WTC11 (cell line): Measurements from ENCODE around the gene RSPH3. TPM values are rescaled to one million over a fixed set of nuclear protein-coding genes. Genes with fewer than 3 reads are reported as not detected.

Experiments
- ATAC-seq: fragments of 200-7000 bp; cut with Tn5 transposase; 2 replicates; pipeline ENCODE4 v1.10.0; 2021; ENCODE audit warnings: mild to moderate bottlenecking, moderate library complexity
- CTCF ChIA-PET: fragments of 300-600 bp; sonication (Branson Sonifier 250); formaldehyde crosslinking; loops from one replicate; lab custom pipeline; 2021; ENCODE audit warnings: antibody characterized with exemption; lab: Charles Lee
- POLR2A ChIA-PET: fragments of 350-600 bp; sonication (Branson Sonifier 250); formaldehyde crosslinking; loops from one replicate; lab custom pipeline; 2021; ENCODE audit warnings: antibody characterized with exemption; lab: Charles Lee
- DNase-seq: peaks from one replicate; pipeline ENCODE4 v3.0.0; 2021; ENCODE audit warnings: low spot score
- H3K27ac Mint-ChIP-seq: 2 replicates; pipeline ENCODE4 v1.8.0; 2021; ENCODE audit warnings: mixed read lengths
- H3K27me3 Mint-ChIP-seq: 2 replicates; pipeline ENCODE4 v1.8.0; 2021; ENCODE audit warnings: low read depth, mild to moderate bottlenecking, moderate library complexity, mixed read lengths
- H3K36me3 Mint-ChIP-seq: 2 replicates; pipeline ENCODE4 v1.8.0; 2021; ENCODE audit warnings: mixed read lengths
- H3K4me1 Mint-ChIP-seq: 2 replicates; pipeline ENCODE4 v1.8.0; 2022; ENCODE audit warnings: mixed read lengths
- H3K4me3 Mint-ChIP-seq: 2 replicates; pipeline ENCODE4 v1.8.0; 2021; ENCODE audit warnings: mild to moderate bottlenecking, moderate library complexity, mixed read lengths
- H3K9me3 Mint-ChIP-seq: 2 replicates; pipeline ENCODE4 v1.8.0; 2021; ENCODE audit warnings: mixed read lengths
- ATF3 ChIP-seq: sonication (generic); formaldehyde crosslinking; conservative IDR thresholded peaks from 2 replicates; pipeline ENCODE4 v1.8.1; 2022; ENCODE audit warnings: mild to moderate bottlenecking, missing genetic modification reagents
- CTCF ChIP-seq: fragments of 200-600 bp; IDR thresholded peaks from 2 replicates; pipeline ENCODE4 v1.8.0; 2022; ENCODE audit warnings: antibody characterized with exemption
- E2F5 ChIP-seq: sonication (generic); formaldehyde crosslinking; IDR thresholded peaks from 2 replicates; pipeline ENCODE4 v1.8.1; 2022; ENCODE audit warnings: mild to moderate bottlenecking, moderate library complexity, missing genetic modification reagents
- FOXK1 ChIP-seq: sonication (generic); formaldehyde crosslinking; IDR thresholded peaks from 2 replicates; pipeline ENCODE4 v1.8.0; 2022; ENCODE audit warnings: mild to moderate bottlenecking, moderate library complexity, missing genetic modification reagents
- FOXP4 ChIP-seq: sonication (generic); formaldehyde crosslinking; IDR thresholded peaks from 2 replicates; pipeline ENCODE4 v1.8.0; 2022; ENCODE audit warnings: mild to moderate bottlenecking, missing genetic modification reagents
- PRDM15 ChIP-seq: sonication (generic); formaldehyde crosslinking; IDR thresholded peaks from 2 replicates; pipeline ENCODE4 v1.8.0; 2022; ENCODE audit warnings: missing genetic modification reagents
- PRRX2 ChIP-seq: fragments of 250-450 bp; sonication (Bioruptor Pico); IDR thresholded peaks from 2 replicates; pipeline ENCODE4 v1.8.0; 2021; ENCODE audit warnings: mild to moderate bottlenecking
- SP1 ChIP-seq: sonication (generic); formaldehyde crosslinking; conservative IDR thresholded peaks from 2 replicates; pipeline ENCODE4 v1.8.1; 2022; ENCODE audit warnings: missing genetic modification reagents
- TCF7 ChIP-seq: sonication (generic); formaldehyde crosslinking; IDR thresholded peaks from 2 replicates; pipeline ENCODE4 v1.8.0; 2022; ENCODE audit warnings: mild to moderate bottlenecking, low read depth, missing genetic modification reagents, moderate library complexity
- ZNF121 ChIP-seq: sonication (generic); formaldehyde crosslinking; IDR thresholded peaks from 2 replicates; pipeline ENCODE4 v1.8.0; 2023; ENCODE audit warnings: missing genetic modification reagents
- ZNF281 ChIP-seq: sonication (generic); formaldehyde crosslinking; IDR thresholded peaks from 2 replicates; pipeline ENCODE4 v1.8.0; 2023; ENCODE audit warnings: mild to moderate bottlenecking, missing genetic modification reagents
- total RNA-seq: library from RNA; stranded (reverse); gene quantifications from 3 replicates; pipeline ENCODE4 v1.2.3, GENCODE V29; 2021

Gene RSPH3
- total RNA-seq, 1 experiment from 2014 or later, result 3.2 TPM

- no peak overlapping the region for H3K27ac Mint-ChIP-seq
- POLR2A ChIA-PET, result no interaction called here
- H3K27me3 Mint-ChIP-seq, result no peaks in the 10 kb centered on the region
- no peaks in the 10 kb centered on the region for H3K36me3 Mint-ChIP-seq
- H3K4me1 Mint-ChIP-seq, result 0 out of 2 replicates have a peak, but pooled peaks cover 4% of the 10 kb centered on the region
- CTCF ChIA-PET, result interaction anchor here (1.0 to 1.8 kb wide), 5 partner anchors 36 to 242 kb away, joined by 3 to 10 read pairs (median 5); no protein-coding TSS in a partner anchor
- peaks cover 10% of the 10 kb centered on the region for H3K9me3 Mint-ChIP-seq
- H3K4me3 Mint-ChIP-seq, result no peak overlapping the region
- ATAC-seq (no peak), DNase-seq (no peak)
- TF ChIP-seq FOXP4 (no peak), CTCF (no peak), FOXK1 (no peak), TCF7 (CRISPR knock-in tag) (no peak), E2F5 (CRISPR knock-in tag) (no peak), PRRX2 (CRISPR knock-in tag) (no peak)
Observed at GRCh38 chr6:158960026-158960425, 40.0 kb downstream of the RSPH3 start.

GRCh38 chr6:158959552-158959951 is 40.5 kb downstream of the RSPH3 start:
- ChIA-PET POLR2A (no interaction called here), CTCF (interaction anchor here (1.0 to 1.8 kb wide), 8 partner anchors 12 to 255 kb away, joined by 3 to 10 read pairs (median 4); no protein-coding TSS in a partner anchor)
- peaks cover 10% of the 10 kb centered on the region for H3K9me3 Mint-ChIP-seq
- 0 out of 2 replicates have a peak, but pooled peaks cover 4% of the 10 kb centered on the region for H3K4me1 Mint-ChIP-seq
- no peak overlapping the region for H3K27ac Mint-ChIP-seq
- H3K36me3 Mint-ChIP-seq, result no peaks in the 10 kb centered on the region
- H3K27me3 Mint-ChIP-seq, result no peaks in the 10 kb centered on the region
- TF ChIP-seq ZNF121 (CRISPR knock-in tag) (peak; percentile 93), ZNF281 (CRISPR knock-in tag) (no peak)
- peak; percentile 69 for ATAC-seq
- DNase-seq, result no peak
- H3K4me3 Mint-ChIP-seq, result no peak overlapping the region

- Mint-ChIP-seq H3K36me3 (no peaks in the 10 kb centered on the region), H3K4me3 (no peak overlapping the region), H3K9me3 (peaks cover 10% of the 10 kb centered on the region), H3K27ac (no peak overlapping the region), H3K27me3 (no peaks in the 10 kb centered on the region), H3K4me1 (0 out of 2 replicates have a peak, but pooled peaks cover 4% of the 10 kb centered on the region)
- ChIA-PET POLR2A (no interaction called here), CTCF (interaction anchor here (0.8 to 1.8 kb wide), 10 partner anchors 12 to 254 kb away, joined by 3 to 10 read pairs (median 4); no protein-coding TSS in a partner anchor)
- TF ChIP-seq SP1 (CRISPR knock-in tag) (no peak), ATF3 (no peak), PRDM15 (CRISPR knock-in tag) (no peak)
- ATAC-seq (no peak), DNase-seq (no peak)
Observed at GRCh38 chr6:158958504-158959386, 41.3 kb downstream of the RSPH3 start.
